NCI-H1092 treated with DMSO at 0.1 percent for 48 hours (cell line): ENCODE measurements around the gene PRPH.
"Not testable (repeated sequence)": the region's sequence is repeated elsewhere in the genome, so short reads cannot be mapped to it uniquely, and the experiment has no call there.

Experiments used
- DNase-seq: peaks from one replicate; lab custom pipeline; 2025; lab: John Stamatoyannopoulos, UW

The PRPH gene

DNA sequence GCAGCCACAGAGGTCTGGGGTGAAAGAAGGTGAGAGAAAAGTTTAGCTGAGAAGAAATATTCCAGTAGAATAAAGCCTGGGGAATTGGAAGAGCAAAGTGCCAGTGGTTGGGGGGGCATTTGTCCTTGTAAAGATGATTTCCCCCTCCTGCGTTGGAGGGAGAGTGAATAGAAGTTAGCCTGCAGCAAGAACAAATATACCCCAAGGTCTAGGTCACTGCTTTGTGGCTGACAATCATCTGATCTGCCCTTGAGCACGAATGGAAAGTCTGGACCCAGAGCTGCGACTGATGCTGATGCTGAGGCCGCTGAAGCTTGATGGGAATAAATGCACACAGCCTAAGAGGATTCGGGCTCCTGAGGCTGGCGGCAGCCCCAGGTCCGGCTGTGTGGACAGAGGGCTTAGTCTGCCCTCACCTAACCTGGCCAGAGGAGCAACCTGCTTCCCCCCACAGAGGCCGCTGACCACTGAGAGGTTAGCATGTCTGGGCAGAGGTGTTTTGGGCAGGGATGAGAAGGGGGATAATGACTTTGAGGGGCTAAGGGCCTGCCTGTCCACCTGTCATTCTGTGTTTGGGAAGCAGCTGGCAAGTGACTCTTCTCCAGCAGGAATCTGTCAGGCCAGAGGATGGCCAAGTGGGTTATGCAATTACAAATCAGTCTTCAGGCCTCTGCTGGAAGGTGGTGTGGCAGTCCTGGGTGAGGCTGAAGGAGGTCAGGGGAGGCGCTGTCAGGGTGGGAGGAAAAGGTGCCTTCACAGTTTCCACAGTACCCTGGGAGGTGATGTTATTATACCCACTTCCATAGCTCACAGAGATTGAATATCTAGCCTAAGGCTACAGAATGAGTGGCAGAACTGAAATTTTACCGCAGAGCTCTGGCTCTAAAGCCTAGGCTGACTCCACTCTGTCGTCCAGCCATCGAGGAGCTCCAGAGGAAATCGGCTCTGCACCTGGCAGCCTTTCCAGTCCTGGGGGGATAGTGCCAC, 18.4 kb upstream of the PRPH start:
- no peak for DNase-seq

DNA sequence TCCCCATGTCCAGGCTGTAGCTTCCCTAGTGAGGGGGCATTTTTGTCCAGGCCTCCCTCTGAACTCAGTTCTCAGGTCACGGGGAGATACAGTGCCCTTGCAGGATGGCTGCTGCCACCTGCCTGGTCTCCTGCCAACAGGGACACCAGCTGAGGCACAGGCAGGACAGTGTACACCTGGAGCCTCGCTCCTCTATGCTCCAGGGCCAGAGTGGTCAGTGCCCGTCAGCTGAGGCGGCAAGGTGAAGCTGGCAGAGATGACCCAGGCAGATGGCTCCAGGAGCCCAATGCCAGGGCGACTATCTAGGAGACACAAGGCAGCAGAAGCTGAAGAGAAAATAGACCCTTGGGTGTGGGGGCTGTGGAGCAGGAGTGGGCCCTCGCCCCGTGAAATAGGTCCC, 17.5 kb upstream of the PRPH start:
- no peak for DNase-seq

DNA sequence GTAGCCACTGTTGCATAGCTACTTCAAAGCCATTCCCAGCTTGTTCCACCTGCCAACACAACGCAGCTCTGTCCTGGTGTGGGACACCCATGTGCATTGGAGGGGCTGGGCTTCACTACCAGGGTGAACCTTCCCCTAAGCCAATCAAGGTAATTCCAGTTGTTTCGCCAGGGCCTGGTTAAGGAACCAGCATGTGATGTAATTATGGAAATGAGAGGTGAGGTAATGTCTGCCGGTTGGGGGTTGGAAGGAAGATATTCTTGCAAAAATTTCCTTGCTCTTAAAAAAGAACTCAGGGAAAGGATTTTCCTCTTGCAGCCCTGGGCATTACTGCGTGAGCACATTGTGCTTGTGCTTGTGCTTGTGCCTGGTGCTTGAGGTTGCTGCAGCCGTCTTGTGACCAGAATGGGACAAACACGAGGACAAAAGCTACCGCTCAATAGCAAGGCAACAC, 15.2 kb upstream of the PRPH start:
- no peak for DNase-seq

DNA sequence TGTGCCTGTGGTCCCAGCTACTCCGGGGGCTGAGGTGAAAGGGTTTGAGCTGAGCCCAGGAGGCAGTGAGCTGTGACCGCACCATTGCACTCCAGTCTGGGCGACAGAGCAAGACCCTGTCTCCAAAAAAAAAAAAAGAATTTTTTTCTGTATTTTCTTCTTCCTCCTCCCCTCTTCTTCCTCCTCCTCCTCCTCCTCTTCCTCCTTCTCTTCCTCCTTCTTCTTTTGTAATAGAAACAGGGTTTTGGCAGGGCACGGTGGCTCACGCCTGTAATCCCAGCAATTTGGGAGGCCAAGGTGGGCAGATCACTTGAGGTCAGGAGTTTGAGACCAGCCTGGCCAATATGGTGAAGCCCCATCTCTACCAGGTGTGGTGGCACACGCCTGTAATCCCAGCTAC, 14.4 kb upstream of the PRPH start:
- DNase-seq: not testable (repeated sequence)

DNA sequence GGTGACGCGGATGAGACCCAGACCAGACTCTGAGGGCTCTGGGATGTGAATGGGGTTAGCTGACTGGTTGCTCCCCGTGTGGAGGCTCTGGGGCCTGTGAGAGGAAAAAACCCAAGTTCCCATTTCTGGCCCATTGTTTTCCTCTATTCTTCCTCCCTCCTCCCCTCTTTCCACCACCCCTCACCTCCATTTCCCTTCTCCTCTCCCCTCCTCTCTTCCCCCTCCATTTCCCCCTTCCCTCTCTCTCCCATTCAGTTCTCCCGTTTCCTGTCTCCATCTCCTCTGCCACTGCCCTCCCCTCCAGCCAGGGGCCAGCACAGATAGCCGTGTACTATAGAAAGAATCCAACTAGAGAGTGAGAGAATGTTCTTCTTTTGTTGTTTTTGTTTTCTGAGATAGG, 12.6 kb upstream of the PRPH start:
- no peak for DNase-seq

DNA sequence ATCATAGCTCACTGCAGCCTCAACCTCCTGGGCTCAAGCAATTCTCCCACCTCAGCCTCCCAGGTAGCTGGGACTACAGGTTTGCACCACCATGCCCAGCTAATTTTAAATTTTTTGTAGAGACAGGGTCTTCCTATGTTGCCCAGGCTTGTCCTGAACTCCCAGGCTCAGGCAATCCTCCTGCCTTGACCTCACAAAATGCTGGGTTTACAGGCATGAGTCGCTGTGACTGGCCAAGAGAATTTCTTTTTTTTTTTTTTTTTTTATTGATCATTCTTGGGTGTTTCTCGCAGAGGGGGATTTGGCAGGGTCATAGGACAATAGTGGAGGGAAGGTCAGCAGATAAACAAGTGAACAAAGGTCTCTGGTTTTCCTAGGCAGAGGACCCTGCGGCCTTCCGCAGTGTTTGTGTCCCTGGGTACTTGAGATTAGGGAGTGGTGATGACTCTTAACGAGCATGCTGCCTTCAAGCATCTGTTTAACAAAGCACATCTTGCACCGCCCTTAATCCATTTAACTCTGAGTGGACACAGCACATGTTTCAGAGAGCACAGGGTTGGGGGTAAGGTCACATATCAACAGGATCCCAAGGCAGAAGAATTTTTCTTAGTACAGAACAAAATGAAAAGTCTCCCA, 12.1 kb upstream of the PRPH start:
- not testable (repeated sequence) for DNase-seq

DNA sequence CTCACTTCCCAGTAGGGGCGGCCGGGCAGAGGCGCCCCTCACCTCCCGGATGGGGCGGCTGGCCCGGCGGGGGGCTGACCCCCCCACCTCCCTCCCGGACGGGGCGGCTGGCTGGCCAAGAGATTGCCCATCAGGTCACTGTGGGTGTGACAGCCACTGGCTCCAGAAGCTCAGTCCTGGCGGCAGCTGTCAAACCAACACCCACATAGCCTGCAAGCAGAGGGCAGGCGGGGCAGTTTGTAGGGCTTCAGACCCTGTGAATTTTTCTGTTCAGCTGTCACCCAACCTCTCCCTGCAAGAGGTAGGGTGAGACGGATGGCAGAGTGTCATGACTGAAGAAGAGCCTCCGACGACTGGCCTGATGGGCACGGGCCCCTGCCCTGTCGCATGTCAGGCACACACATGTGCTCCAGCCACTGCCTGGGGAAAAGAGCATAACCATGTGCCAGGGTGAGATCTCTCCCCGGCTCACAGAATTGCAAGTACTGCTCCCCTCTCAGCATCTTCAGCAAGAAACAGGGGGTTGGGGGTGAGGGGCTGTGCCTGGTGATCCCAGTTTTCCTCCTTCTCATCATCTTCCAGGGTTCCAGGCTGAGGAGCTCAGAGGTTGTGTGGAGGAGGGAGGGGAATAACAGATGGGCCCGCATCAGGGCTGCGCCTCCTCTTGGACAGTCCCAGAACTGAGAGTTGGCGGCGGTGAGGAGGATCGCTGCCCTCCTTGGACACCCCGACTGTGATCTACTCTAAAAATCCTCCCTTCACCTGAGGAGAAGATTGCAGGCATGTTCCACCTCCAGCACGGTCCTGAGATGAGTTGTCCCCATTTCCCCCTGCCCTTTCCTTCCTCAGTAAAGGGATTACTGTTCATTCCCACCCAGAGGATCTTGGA, 11.2 kb upstream of the PRPH start:
- DNase-seq: no peak

DNA sequence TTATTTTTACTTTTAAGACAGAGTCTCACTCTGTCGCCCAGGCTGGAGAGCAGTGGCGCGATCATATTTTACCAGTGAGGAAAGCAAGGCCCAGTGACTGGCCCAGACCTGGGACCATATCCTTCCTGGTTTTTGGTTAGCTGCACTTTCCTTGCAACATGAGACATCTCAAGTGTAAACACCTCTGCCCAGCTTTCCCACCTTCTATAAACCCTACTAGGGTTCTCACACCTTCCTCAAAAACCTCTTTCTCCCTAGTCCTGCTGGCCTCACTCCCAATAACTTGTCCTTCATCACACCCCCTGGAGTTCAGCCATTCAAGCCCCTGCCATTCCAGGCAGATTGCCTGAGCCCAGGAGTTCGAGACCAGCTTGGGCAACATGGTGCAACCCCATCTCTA, 10.3 kb upstream of the PRPH start:
- DNase-seq: no peak

DNA sequence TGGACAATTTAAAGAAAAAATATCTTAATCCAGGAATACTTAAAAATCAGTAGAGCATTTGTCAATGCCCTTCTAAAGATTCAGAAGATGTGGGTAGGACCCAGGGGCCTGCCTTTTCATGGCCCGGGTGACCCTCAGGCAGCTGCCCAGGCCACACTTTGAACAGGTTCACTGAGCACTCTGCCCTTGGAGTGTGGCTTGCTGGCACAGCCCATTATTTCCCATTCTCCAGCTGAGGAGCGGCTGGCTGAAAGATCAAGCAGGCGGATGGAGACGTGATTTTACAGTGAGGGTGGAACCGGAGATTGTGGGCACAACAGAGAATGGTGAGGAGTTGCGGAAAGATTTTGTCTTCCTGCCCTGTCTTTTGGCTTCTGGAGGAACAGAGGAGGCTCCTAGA, 7.1 kb upstream of the PRPH start:
- no peak for DNase-seq

DNA sequence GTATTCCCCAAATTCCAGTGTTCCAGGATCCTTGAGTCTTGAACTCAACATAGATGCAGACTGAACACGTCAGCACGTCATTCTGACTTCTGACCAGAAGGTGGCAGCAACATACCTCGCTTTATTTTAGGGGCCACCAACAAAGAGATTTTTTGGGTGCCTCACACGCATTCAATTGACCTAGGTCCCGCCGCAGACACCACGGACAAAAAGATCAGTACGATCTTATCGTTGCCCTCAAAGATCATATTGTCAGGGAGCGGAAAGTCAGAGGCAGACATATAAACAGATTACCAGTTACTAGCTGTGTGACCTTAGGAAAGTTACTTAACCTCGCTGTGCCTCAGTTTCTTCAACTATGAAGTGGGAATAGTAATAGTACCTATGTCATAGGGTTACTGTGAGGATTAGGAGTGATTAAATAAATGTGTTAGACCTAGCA, 6.5 kb upstream of the PRPH start:
- DNase-seq: peak; percentile 7

DNA sequence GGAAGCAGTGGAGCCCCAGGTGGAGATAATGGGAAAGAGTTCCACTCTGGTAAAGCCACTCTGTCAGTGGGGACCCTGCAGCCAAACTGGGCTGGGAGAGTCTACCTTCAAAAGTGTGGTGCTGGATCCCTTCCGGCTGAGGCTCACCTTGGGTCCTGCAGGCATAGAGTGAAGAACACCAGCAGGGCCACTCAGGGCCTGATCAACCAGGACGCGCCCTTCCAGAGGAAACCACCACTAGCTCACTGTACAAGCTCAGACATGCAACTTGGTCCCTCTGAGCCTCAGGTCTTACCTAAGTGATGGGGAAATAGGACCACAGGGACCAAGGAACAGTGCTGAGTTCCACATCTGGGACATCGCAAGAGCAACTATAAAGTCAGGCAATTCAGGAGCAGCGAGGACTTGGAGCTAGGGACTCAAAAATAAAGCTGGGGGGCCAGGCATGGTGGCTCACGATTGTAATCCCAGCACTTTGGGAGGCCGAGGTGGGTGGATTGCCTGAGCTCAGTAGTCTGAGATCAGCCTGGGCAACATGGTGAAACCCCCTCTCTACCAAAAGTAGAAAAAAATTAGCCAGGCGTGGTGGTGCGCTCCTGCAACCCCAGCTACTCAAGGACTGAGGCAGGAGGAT, 5.9 kb upstream of the PRPH start:
- DNase-seq: no peak

DNA sequence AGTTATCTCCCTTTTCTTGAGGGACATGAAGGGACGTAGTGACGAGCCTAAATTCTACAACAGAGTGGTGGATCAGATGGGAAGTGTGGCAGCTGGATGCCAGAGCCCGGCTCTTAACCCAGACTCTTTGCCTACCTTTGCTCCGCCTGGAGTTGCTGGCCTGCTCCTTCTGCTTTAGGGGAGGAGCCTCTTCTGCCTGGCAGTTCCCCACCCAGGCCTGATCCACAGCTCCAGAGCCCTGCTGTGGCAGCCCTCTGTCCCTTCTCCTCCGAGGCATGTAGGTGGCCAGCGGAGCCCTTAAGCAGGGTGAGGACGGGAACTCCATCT, 2.3 kb upstream of the PRPH start:
- no peak for DNase-seq

DNA sequence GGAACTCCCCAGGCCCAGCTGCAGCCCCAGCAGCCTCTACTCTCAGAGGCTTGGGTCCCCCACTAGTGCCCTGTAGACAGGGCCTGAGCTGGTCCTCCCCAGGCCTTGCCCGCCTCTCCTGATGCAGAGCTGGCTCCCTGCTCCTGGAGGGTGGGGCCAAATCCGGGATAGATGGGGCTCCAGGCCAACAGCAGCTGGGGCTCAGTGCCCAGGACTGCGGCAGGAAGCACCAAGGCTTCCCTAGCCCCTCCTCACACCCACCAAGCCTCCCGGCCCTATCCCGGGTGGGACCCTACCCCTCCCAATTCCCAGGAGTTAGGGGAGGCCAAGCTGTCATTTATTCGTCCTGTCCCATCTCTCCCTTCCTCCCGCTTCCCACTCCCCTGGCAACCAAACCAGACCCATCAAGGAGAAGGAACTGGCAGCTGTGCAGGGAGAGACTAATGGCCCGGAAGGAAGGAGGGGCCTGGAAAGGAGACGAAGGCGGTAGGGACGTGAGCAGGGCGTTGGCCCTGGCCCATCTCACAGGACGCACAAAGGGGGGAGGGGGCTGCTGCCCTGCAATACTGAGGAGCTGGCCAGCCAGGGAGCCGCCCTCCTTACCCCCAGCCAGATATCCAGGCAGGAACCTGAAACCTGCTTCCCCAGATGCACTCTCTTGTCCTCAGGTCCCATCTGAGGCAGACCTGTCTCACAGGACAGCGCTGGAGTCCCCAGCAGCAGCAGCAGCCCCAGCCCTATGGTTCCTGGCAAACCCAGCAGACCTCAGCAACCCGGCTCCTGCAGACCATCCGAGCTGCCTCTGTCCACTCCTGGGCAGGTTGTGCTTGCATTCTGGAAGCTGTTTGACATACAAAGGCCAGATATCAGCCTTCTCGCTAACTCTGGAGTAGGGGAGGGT, 1.6 kb upstream of the PRPH start:
- peak; percentile 20 for DNase-seq

DNA sequence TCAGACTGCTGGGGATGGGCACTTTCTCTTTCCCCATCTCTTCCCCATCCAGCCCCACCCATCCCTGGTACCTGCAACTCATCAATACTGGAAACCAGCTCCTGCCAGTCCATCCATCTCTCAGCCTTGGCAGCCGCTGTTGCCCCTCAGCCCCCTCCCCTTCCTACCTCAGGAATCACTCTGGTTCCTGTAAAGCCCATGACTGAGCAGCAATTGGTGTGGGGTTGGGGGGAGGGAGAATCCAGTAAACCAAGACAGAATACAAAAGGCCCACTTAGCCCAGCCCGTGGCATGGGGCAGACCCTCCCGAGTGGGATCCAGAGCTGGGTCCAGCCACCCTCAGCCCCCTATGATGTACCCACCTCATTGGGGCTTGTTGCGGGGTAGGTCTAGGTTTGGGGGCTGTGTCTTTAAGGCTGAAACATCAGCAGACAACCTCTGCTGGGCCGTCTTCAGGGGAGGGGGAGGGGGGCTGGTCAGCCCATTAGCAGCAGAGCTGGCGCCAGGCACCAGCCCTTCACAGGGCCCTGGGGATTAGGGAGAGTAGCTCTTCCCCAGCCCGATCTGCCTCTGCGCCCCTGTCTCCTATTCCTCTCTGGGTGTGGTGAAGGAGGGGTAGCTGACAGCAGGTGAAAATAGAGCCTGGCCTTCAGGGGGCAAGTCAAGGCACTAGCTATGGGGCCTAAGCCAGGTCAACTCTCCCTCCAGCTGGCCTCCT, 702 bp upstream of the PRPH start:
- DNase-seq: peak; percentile 14

DNA sequence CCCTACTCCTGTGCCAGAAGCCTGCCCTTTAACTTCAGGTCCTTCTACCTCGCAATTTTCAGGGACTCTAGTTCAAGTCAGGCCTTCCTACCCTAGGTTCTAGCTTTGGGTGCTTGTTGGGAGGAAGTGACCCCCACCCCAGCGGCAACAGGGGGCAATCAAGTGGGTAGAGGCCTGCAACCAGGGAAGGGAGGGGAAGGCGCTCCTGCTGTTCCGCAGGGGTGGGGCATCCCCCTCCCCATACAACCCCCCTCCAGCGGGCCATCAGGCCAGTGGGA, 204 bp upstream of the PRPH start:
- DNase-seq: no peak

DNA sequence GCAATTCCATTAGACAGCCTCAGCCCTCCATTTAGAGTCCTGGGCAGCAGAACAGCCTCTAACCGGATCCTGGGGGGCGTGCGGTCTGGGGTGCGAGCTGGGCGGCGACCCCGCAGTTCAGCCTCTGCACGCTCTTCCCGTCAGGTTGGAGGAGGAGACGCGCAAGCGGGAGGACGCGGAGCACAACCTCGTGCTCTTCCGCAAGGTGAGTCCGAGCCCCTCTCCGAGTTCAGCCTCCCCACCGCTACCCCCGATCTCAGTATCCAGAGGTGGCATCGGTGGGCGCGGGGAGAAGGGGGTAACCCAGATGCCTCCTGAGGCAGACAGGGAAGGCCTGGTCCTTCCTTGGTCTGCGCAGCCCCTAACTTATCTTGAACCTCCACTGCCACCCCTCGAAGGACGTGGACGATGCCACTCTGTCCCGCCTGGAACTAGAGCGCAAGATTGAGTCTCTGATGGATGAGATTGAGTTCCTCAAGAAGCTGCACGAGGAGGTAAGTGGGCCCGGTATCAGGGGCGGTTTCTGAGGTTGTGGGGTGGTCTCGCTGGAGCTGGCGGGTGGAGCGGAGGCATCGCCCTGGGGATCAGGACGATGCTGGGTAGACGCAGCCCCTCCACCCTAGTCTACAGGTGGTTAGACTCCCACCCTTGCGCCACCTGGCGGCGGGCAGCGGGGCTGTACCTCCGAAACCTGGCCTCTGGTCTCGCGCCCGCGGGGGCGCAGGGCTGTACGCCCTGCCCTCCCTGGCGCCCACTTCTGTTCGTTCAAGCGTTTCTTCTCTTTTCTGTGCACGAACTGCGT, 1.3 kb downstream of the PRPH start:
- DNase-seq: peak; percentile 11

DNA sequence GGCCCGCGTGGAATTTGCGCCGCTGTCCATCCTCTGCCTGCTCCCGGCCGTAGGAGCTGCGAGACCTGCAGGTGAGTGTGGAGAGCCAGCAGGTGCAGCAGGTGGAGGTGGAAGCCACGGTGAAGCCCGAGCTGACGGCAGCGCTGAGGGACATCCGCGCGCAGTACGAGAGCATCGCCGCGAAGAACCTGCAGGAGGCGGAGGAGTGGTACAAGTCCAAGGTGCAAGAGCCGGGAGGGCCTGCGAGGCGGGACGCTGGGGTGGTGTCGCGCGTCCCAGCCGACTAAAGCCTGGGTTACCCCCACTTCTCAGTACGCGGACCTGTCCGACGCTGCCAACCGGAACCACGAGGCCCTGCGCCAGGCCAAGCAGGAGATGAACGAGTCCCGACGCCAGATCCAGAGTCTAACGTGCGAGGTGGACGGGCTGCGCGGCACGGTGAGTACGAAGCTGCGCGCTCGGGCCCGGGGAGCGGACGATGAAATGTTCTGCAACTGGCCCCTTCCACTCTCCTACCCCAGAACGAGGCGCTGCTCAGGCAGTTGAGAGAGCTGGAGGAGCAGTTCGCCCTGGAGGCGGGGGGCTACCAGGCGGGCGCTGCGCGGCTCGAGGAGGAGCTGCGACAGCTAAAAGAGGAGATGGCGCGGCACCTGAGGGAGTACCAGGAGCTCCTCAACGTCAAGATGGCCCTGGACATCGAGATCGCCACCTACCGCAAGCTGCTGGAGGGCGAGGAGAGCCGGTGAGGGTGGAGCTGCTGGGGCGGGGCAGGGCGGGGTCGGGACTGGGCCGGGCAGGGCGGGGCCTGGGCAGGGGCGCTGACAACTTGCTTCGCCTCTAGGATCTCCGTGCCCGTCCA, 2.1 kb downstream of the PRPH start:
- DNase-seq: peak; percentile 4

DNA sequence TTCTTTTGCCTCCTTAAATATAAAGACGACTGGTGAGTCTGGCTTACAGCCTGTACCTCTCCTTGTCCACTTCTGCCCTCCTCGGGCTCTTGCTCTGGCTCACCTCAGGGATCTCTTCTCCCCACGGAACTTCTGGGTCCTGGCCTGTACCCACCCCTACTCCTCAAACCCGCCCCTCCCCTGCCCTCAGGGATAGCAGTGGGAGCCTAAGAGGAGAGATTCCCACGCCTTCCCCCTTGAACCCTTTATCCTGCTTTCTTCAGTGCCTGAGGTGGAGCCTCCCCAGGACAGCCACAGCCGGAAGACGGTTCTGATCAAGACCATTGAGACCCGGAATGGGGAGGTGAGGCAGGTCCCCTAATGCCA, 2.7 kb downstream of the PRPH start:
- no peak for DNase-seq

DNA sequence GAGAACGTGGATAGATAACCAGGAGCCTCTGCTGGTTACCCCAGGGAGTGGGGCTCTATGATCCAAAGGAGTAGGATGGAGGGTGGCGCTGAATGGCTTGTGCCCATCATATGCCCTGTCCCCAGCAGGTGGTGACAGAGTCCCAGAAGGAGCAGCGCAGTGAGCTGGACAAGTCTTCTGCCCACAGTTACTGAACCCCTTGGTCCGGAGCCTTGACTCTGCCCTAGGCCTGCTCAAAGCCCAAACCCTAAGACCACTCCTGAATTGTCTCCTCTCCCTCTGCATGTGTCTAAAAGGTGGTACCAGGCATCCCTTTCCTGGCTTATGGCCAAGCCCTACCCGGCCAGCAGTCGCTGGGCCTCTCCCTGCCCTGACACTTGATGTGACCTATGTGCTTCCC, 3.2 kb downstream of the PRPH start:
- DNase-seq: no peak
